Glutamatergic neuron (in vitro differentiated cells): ENCODE results near the gene ZNHIT6. TPM values are rescaled to one million over a fixed set of nuclear protein-coding genes. Genes with fewer than 3 reads are reported as not detected.

Experiments
- DNase-seq: peaks from one replicate; pipeline ENCODE4 v3.0.0; 2022
- H3K27ac Mint-ChIP-seq: one replicate; pipeline ENCODE4 v1.8.0; 2020; ENCODE audit warnings: mild to moderate bottlenecking, mixed read lengths, inconsistent platforms; ENCODE audit not compliant: unreplicated experiment
- H3K27me3 Mint-ChIP-seq: one replicate; pipeline ENCODE4 v1.8.0; 2020; ENCODE audit warnings: mild to moderate bottlenecking, moderate library complexity, mixed read lengths, inconsistent platforms; ENCODE audit not compliant: unreplicated experiment
- H3K36me3 Mint-ChIP-seq: one replicate; pipeline ENCODE4 v1.8.0; 2020; ENCODE audit warnings: mild to moderate bottlenecking, mixed read lengths, inconsistent platforms; ENCODE audit not compliant: unreplicated experiment
- H3K4me1 Mint-ChIP-seq: one replicate; pipeline ENCODE4 v1.8.0; 2020; ENCODE audit warnings: mild to moderate bottlenecking, low read depth, mixed read lengths, inconsistent platforms; ENCODE audit not compliant: unreplicated experiment
- H3K4me3 Mint-ChIP-seq: one replicate; pipeline ENCODE4 v1.8.0; 2020; ENCODE audit warnings: mild to moderate bottlenecking, mixed read lengths, inconsistent platforms; ENCODE audit not compliant: unreplicated experiment
- H3K9me3 Mint-ChIP-seq: one replicate; pipeline ENCODE4 v1.8.0; 2020; ENCODE audit warnings: mild to moderate bottlenecking, moderate library complexity, mixed read lengths, inconsistent platforms; ENCODE audit not compliant: unreplicated experiment
- total RNA-seq: library from RNA; stranded (reverse); fragmentation: NEBNext Ultra II Directional; extraction: Animal tissue kit (Norgen Biotek cat#: 25700); gene quantifications from one replicate; pipeline ENCODE4 v1.2.1, GENCODE V29; 2021; ENCODE audit not compliant: unreplicated experiment
- TF ChIP-seq, protein P1 (sequence below): fragments of 200-600 bp; sonication (generic); IDR thresholded peaks from one replicate; pipeline ENCODE4 v1.5.0; 2021; ENCODE audit not compliant: partially characterized antibody, unreplicated experiment

The ZNHIT6 gene
- total RNA-seq, 1 donor from 2014 or later = 10.9 TPM

DNA sequence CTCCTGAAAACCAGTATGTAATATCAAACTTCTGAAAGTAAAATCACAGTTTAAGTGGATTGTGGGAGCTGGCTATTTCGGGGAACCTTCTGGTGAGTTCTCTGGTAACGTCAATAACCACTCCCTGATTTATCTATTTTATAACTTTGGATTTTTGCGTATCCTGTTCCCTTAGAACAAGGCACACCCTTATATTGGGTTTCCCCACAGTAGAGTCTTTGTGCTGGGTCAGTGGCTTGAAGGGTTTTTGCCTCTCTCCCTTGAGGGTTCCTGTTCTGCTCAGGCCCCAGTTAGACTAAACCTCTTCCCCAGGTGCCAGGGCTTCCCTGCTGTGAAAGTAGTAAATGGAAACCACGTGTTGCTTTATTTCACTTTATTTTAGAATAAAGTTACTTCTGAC lies 106.3 kb downstream of the ZNHIT6 start:
- TF ChIP-seq, protein P1, sequence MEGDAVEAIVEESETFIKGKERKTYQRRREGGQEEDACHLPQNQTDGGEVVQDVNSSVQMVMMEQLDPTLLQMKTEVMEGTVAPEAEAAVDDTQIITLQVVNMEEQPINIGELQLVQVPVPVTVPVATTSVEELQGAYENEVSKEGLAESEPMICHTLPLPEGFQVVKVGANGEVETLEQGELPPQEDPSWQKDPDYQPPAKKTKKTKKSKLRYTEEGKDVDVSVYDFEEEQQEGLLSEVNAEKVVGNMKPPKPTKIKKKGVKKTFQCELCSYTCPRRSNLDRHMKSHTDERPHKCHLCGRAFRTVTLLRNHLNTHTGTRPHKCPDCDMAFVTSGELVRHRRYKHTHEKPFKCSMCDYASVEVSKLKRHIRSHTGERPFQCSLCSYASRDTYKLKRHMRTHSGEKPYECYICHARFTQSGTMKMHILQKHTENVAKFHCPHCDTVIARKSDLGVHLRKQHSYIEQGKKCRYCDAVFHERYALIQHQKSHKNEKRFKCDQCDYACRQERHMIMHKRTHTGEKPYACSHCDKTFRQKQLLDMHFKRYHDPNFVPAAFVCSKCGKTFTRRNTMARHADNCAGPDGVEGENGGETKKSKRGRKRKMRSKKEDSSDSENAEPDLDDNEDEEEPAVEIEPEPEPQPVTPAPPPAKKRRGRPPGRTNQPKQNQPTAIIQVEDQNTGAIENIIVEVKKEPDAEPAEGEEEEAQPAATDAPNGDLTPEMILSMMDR = no peak
- Mint-ChIP-seq H3K27ac (no peak overlapping the region), H3K27me3 (peaks cover 2% of the 10 kb centered on the region), H3K36me3 (no peaks in the 10 kb centered on the region), H3K4me1 (no peaks in the 10 kb centered on the region), H3K9me3 (no peaks in the 10 kb centered on the region), H3K4me3 (no peak overlapping the region)
- no peak for DNase-seq

DNA sequence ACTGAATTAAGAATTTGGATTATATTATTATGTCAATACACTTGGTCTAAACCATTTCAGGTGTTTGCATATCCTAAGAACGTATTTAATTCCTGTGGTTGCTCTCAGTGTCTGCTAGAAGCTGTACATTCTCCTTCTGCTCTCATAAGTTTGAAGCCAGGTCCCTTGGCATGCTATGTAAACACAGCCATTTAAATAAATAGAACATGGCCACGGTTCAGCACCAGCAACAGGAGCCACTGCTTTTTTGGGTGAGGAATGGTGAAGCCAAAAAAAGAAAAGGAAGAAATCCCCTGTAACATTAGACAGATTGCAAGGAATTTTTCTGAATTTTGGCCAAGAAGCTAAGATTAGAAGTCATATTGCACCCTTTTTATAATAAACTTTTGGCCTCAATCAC lies 108.6 kb downstream of the ZNHIT6 start:
- no peak for DNase-seq
- TF ChIP-seq, protein P1 = no peak
- Mint-ChIP-seq H3K4me3 (no peak overlapping the region), H3K4me1 (no peaks in the 10 kb centered on the region), H3K27ac (no peak overlapping the region), H3K36me3 (no peaks in the 10 kb centered on the region), H3K27me3 (peaks cover 2% of the 10 kb centered on the region), H3K9me3 (no peaks in the 10 kb centered on the region)

Other genes with a start within 250 kb of the ZNHIT6 start
- 5.4 TPM for gene DDAH1, start 243.3 kb downstream of the ZNHIT6 start, total RNA-seq
- 1.8 TPM for gene CCN1, start 127.7 kb downstream of the ZNHIT6 start, total RNA-seq